GM21423 (cell line): ENCODE results near the gene WNT3.
"Not testable (repeated sequence)": the region's sequence is repeated elsewhere in the genome, so short reads cannot be mapped to it uniquely, and the experiment has no call there.

ENCODE experiments used
- ATAC-seq: cut with Tn5 transposase; IDR thresholded peaks from one replicate; pipeline ENCODE4 v1.9.1; 2021; ENCODE audit warnings: mild to moderate bottlenecking, moderate library complexity; ENCODE audit not compliant: unreplicated experiment

The WNT3 gene

GRCh38 chr17:46766493-46767491, 51.7 kb downstream of the WNT3 start:
- no peak for ATAC-seq

GRCh38 chr17:46765453-46765852, 53.0 kb downstream of the WNT3 start:
- no peak for ATAC-seq

- ATAC-seq = no peak
Measured at GRCh38 chr17:46764709-46765401, 53.6 kb downstream of the WNT3 start.

DNA sequence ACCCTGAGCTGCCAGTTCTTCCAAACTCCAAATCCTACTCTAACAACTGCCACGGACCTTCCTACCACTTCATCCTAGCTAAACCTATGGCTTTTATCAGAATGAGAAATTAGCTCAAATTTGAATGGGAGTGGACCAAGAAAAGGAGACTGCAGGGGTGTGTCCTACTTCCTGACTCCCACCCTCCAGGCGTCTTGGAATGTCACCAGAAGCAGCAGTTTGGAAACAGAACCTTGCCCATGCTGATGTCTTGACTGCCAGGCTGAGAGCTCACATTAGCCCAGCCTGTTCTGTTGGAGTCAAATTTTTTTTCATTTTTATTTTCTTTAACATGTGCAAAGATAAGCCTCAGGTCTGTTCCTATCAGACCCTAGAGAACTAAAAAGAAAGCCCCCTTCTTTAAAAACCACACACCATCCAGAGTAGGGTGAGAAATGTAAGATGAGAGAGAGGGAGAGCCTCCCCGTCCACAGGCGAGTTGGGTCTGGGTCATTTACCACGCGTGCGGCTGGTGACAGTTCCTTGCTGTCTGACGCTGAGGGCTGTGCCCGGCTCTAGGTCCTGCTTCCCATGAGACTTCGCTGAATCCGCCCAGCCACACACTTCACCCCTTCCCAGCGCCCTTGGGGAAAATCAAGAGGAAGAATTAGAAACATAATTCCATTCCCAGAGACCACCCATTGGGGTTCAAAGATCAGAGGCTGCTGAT, 54.3 kb downstream of the WNT3 start:
- ATAC-seq = no peak

DNA sequence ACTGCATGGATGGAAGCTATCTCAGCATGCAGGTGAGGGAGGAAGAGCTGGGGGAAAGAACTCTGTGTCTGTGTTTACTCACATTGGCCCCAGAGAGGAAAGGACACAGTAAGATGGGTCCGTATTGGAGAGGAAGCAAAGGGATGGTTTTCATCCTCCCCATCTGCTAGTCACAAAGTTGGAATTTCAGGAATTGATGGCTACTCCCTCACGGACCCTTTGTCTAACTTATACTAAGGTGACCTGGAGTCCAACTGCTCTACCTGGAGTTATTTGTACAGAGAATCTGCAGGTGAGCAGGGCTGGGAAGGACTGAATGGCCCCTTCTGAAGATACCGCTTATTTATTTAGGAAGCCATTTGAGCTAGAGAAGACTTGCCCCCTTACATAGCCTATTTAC, 55.1 kb downstream of the WNT3 start:
- ATAC-seq = no peak

- ATAC-seq = no peak
Measured at GRCh38 chr17:46759141-46759540, 59.4 kb downstream of the WNT3 start.

- ATAC-seq = no peak
Measured at GRCh38 chr17:46758614-46759013, 59.9 kb downstream of the WNT3 start.

GRCh38 chr17:46757588-46757987, 60.9 kb downstream of the WNT3 start:
- ATAC-seq = not testable (repeated sequence)

DNA sequence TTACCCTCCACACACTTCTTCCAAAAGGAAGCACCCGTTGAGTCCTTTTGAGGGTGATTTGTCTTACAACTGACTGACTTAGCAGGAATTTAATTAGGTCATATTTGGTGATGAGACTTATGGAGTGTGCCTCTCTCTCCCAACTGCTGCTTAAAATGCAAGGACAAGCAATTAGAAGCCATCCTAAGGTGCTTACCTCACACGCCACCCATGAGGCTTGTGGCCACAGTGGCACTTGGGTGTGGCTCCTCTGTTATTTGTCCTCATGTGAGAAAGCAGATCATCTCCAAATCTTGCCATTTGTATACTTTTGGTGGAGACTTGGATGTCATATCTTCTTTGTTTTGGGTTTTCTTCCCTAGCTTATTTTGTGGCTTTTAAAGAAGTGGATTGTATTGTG, 61.6 kb downstream of the WNT3 start:
- ATAC-seq = no peak

GRCh38 chr17:46756081-46756735, 62.3 kb downstream of the WNT3 start:
- ATAC-seq = no peak

DNA sequence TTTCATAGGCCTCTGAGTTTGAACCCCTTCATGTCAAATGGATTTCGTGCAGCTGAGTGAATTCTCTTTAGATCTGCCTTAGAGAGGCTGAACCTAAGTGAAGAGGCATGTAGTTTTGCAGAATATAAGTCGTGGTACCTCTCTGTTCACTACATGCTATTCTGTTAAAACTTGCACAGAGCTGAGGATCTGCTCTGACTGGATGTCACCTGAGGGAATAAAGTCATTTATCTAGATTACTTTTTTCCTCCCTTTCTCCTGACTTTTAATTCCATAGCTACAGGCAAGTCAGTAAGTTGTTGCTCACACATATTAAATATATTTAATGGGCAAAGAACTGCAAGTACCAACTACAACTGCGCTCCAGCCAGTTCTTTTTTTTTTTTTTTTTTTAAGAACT, 64.7 kb downstream of the WNT3 start:
- no peak for ATAC-seq

DNA sequence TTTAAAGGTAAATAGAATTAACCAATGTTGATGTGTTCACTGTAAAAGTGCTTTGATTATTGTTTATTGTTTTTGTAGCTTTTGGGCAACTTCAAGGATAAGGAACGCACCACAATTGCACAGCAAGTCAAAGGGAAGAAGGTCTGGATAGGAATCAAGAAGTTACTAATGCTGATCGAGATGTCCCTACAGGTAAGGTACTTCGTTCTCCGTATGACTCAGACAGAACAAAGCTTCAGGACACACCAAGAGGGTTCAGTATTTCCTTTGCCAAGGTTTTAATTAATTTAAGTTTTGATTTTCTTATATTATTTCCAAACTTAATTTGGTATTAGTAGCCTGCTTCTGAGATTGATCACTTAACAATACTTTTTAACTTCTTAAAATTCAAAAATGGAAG, 67.1 kb downstream of the WNT3 start:
- ATAC-seq = no peak

DNA sequence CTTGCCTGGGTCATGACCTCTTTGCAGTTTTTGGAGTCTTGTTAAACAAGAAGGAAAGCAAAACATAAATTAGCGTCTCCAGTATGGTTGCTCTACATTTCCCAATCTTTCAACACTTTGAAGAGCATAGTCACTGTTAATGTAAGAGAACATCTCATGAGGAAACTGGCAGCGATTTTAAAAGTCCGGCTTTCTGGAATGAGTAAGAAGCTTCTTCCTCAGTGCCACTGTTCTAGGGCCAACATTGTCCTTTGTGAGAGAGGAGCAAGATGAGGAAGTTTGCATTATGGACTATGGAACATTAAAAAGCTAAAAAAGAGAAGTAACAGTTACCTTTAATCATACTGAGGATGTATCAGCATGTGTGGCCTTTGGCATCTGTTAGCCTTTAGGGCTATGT, 73.1 kb downstream of the WNT3 start:
- no peak for ATAC-seq

GRCh38 chr17:46744441-46744840, 74.1 kb downstream of the WNT3 start:
- no peak for ATAC-seq

DNA sequence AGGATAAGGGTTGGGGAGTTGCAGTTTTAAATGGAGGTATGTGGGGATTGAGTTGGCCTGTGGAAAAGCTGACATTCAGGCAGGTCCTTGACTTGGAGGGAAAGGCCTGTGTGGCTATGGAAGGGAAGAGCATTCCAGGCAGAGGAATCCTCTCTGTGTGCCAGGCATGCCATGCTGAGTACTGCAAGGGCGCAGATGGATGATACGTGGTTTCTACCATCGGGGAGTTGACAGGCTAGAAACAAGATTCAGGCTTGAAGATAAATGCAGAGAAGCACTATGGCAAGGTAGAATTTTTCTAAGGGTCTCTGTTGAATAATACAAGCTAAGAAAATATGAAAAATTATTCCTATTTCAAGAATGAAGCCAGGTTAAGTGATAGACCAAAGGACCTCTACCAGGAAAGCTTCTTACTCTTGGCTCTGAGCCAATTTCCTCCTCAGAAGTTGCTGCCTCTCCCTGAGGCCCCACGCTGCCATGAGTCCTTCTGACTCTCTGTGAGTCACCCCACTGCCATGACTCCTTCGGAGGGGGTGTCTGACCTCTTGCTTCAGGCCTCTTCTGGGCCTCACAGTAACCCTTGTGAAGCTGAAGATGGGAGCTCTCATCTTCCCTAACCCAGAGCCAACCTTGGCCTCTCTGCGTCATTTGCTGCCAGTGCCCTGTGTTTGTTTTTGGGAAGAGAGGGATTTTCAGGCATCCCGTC, 75.8 kb downstream of the WNT3 start:
- ATAC-seq = no peak

- no peak for ATAC-seq
Measured at GRCh38 chr17:46741122-46741730, 77.3 kb downstream of the WNT3 start.

- ATAC-seq = no peak
Measured at GRCh38 chr17:46739982-46740381, 78.5 kb downstream of the WNT3 start.

DNA sequence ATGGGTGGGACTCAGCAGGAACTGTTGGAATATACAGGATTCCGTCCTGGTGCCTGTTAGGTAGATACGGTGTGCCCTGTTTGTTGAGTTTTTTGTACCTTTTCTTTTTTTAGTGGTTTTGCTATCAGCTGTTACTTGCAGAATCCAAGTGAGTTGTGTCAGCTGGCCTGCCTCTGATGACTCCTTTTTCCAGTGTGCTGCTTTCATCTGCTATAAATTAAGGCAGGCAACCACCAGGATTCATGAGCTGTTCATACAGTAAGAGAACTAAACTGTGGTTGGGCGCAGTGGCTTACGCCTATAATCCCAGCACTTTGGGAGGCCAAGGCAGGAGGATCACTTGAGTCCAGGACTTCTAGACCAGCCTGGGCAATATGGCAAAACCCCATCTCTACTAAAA, 79.9 kb downstream of the WNT3 start:
- no peak for ATAC-seq

DNA sequence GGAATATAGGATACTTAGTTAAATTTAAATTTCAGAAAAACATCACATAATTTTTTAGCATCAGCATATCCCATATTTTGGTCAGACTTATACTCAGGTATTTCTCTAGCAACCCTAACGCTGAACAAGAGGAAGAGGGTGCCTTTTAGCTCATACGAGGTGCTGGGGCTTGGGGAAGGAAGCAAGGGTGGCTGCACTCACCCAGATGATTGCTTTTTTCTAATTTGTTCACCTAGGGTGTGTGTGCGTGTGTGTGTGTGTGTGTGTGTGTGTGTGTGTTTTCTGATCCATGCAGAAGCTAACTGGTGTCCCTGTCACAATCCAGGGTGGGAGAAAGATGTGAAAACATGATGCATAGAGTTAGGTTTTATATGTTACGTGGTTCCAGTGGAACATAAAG, 81.2 kb downstream of the WNT3 start:
- no peak for ATAC-seq

- ATAC-seq = no peak
Measured at GRCh38 chr17:46736100-46736499, 82.4 kb downstream of the WNT3 start.
